ENCODE results near the gene ALDH8A1.

Gene ALDH8A1

DNA sequence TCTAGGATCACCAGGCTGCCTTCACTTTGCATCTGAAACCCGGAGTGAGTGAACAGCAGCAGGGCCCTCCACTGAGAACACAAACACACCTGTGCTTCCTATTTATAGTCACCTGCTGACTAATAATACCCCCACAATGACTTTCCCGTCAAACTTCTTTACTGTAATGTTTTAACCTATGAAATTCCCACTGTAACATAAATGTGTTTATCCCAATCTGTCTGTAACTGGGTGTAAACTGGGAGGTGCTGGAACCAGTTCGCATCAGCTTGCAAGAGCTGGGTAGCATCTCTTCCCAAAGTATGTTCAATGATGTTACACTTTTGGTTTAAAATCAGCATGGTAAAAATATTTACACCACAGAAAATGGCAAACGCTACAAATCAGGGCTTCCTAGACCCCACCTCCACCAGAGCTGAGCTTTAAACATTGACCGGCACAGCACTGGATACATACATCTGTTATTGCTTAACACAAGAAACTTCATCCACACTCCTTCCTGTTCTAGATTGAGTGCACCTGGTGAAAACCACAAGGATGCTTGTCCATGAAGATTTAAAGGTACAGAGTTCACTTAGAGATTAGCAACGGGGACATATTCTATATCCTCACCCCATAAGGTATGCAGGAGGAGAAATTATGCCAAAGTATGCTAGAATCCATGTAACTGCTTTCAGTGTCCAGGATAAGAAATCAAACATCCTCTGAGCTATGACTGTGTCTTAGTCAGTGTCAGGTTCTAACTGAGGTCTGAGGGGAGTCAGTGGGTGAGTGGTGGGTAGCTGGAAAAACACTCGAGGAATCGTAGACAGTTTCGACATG is 79.0 kb downstream of the ALDH8A1 start:
- DNase-seq, result no peak

DNA sequence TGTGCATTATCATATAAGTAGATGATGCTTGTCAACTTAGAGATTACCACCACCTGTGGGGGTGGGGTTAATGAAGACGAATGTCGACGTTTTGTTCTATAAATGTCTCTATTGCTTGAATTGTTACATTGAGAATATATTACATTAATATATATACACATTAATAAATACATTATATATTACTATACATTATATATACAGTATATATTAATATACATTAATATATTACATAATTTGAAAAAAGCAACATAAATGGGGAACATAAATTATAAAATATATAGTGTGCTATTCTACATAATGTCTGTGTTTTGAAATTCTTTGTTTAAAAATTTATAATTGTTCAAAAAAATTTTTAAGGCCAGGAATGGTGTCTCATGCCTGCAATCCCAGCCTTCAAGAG is 81.1 kb downstream of the ALDH8A1 start:
- DNase-seq, result no peak

All from NCI-H2227 treated with DMSO at 0.1 percent for 48 hours (cell line).